Kasumi-1 (cell line): ENCODE data around the gene TMTC1.

Experiments
- DNase-seq, 2 experiments: peaks; one replicate each; lab custom pipeline; 2025; lab: John Stamatoyannopoulos, UW

TMTC1 gene

DNA sequence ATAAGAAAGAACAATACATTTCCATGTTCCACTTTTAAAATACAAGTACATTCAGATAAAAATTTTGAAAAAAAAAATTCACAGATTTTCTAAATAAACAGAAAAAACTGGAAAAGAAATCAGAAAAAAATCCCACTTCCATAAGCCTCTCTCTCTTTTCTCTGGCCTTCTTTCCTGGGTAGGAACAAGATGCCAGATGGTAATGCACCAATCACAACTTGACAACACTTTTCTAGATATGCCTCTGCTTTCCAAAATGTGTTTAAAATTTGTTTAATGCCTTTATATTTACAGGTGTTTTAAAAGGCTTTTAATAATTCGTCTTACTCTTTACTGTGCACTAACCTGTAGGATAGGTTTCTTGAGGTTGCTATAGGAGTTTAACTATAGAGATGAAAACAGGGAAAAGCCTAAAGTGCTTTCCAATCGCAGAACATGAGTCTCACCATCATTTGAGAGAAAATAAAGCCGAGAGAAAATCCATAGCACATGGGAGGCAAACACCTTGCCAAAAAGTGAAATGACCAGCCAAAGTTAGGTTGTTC lies 74.2 kb downstream of the TMTC1 start:
- no peak for DNase-seq

DNA sequence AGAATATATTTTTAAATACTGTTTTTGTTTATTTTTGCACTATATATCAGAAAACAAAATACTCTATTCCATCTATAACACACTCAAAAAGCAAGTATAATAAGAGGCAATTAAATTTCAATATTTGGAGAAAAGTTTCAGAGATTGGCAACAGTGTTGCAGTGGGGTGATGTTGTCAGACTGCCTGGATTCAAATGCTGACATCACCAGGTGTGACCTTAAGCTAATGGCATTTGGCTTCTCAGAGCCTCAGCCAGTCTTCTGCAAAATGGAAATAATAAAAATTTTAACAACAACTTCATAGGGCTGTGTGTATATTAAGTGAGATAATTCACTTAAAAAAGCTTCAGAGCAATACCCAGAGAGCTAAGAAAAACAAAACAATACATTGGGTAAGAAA lies 74.7 kb downstream of the TMTC1 start:
- DNase-seq, result no peak

DNA sequence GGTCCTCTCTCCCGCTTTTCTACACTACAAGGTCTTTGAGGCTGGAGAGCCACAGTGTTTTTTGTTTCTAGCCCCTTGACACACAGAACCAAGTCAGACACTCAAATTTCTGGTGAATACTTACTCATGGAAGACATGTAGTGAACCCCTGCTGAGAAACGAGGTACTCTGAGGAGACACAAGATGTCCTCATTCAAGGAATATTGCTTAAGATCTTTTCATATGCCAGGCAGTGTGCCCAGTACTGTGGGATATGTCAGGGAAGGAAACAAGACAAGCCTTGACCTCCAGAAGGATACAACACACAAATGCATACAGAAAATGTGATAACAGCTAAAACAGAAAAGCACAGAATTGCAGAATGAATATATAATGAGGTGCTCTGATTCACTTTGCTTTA lies 75.9 kb downstream of the TMTC1 start:
- no peak for DNase-seq

DNA sequence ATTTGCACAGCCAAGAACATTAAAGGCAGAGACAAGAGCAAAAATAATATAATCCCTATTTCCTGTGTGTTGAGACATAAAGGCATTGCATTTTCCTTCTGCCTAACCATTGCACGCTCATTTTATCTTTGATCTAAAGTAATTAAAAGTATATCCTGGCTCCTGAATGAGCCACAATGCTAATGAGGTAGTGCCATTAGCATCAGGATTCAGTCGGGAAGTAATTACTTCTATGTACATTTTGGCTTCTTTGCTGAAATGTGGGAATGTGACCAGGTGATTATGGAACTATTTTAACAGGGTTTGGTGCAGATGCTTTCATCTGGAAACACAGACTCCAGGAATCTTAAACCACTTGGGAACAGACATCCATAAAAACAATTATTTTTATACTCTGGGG lies 77.4 kb downstream of the TMTC1 start:
- no peak for DNase-seq

DNA sequence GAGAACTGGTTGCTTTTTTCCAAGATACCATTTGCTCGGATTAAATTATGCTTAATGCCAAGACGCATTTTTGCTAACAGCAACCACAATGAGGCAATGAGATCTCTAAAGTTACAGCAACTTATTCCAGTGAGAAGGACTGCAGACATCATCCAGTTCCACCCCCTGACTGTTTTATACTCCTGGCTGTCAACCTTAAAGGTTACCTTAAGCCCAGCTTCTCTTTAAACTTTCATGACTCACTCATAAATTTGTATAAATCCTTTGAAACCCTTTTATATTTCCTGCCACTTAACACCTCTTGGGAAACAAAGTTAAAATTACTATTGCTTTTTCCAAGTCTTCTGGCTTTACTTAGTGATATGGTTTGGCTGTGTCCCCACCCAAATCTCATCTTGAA lies 80.2 kb downstream of the TMTC1 start:
- DNase-seq, result no peak

GRCh38 chr12:29702972-29703371 lies 80.8 kb downstream of the TMTC1 start:
- DNase-seq, result no peak

DNA sequence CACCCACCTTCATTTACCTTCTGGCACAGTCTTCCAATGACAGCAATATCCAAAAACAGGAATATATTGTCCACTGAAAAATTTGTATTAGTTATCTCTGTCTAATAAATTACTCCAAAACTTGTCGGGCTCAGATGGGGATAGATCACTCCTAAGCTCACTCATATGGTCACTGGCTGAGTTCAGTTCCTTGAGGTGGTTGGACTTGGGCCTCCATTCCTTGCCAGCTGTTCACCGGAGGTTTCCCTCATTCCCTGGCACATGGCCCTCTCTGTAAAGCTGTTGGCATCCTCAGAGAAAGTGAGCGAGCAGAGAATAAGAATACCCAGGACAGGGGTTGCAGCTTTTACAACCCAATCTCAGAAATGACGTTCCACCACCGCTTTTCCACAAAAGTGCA lies 81.5 kb downstream of the TMTC1 start:
- DNase-seq, result no peak

- no peak for DNase-seq
Measured at GRCh38 chr12:29700761-29701481, 82.8 kb downstream of the TMTC1 start.

GRCh38 chr12:29698756-29699155 lies 85.0 kb downstream of the TMTC1 start:
- DNase-seq, result no peak

- no peak for DNase-seq
Measured at GRCh38 chr12:29695800-29696199, 87.9 kb downstream of the TMTC1 start.

GRCh38 chr12:29695026-29695425 lies 88.7 kb downstream of the TMTC1 start:
- no peak for DNase-seq

GRCh38 chr12:29694002-29694401 lies 89.7 kb downstream of the TMTC1 start:
- no peak for DNase-seq

DNA sequence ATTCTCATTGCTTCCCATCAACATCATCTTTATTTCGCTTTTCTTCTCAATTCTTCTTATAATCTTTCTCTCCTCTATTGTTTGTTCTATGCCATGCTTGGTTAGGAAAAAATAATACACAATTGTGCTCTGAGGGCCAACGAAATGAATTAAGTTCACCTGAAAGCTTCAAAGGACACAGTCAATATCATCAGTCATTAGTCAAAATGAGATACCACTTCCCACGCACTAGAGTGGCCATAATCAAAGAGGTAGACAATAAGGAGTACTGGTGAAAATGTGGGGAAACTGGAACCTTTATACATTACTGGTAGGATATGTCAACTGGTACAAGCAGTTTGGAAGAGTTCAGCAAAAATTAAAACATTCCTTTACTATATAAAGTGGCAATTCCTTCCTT lies 91.5 kb downstream of the TMTC1 start:
- no peak for DNase-seq

DNA sequence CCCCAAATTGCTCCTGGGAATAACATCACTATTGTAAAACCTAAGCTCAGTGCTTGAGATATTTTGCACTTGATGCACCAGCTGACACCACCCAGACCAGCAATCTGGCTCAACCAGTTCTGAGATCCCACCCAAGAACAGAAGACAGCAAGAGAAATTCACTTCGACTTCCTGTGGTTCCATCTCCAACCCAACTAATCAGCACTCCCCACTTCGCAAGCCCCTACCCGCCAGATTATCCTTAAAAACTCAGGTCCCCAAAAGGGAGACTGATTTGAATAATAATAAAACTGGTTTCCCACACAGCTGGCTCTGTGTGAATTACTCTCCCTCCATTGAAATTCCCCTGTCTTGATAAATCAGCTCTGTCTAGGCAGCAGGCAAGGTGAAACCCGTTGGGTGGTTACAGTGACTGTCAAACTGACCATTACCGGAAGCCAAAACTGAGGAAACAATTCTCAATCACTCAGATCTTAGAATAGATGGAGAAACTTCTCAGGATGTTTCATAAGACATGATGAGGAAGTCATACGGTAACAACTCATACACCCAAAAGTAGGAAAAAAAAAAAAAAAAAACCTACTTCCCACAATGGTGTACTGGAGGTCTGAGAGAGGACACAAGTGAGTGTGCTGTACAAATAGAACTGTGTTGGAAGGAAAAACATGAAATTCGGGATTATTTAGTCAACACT lies 92.4 kb downstream of the TMTC1 start:
- peak; percentile 9 to 28 for DNase-seq

DNA sequence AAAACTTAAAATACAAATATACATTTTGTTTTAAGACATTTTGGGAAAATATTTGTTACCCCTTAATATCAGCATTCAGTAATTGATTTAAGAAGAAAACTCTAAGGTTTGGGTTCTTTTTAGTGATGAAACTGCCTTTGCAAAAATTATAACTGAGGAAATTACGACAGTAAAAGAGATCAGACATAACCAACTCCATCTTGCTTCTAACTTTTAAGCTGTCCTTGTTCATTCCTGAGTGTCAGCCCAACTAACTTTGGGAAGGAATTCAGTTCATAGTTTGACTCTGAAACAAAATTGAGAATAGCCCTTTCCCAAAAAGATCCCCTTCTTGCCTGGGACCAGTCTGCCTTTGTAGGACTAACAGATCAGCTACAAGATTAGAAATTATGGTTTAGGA lies 93.0 kb downstream of the TMTC1 start:
- no peak for DNase-seq

GRCh38 chr12:29688914-29689313 lies 94.8 kb downstream of the TMTC1 start:
- no peak for DNase-seq

GRCh38 chr12:29682088-29682487 lies 101.7 kb downstream of the TMTC1 start:
- DNase-seq, result no peak

- no peak for DNase-seq
Measured at GRCh38 chr12:29681370-29681769, 102.4 kb downstream of the TMTC1 start.

GRCh38 chr12:29676676-29677075 lies 107.1 kb downstream of the TMTC1 start:
- no peak for DNase-seq

DNA sequence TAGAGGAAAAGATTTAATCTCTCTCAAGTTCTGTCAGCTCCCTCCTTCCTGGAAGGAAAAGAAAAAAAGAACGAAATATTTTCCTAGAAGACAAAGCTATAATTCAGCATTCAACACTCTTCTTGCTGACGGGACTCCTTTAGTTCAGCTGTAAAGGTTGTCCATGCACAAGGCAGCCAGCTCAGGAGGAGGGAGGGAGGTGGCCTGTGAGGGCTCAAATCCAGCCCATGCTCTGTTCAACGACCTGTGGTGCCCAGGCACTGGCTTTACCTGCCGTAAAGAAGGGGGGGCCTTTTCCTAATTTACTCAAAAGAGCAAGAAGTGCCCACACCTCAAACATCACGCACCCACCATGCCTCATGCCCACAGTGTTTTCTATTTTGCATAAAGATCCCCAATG lies 109.3 kb downstream of the TMTC1 start:
- no peak for DNase-seq

DNA sequence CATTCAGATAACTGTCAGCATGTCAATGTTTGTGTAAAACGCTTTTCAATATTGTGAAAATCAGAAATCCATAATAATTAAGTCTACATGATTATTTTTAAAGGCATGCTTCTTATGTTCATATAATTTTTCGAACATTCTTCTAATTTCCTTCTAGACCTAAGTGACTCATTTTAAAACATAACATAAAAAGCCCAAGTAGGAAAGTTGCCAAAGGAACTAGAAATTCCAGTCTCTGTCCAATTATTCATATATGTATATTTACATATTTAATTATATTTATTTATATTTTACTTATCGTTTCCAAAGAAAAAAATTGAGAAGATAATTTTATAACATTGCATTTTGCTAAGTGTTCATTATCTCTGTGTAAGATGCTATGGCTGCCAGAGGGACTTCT lies 110.4 kb downstream of the TMTC1 start:
- no peak for DNase-seq

DNA sequence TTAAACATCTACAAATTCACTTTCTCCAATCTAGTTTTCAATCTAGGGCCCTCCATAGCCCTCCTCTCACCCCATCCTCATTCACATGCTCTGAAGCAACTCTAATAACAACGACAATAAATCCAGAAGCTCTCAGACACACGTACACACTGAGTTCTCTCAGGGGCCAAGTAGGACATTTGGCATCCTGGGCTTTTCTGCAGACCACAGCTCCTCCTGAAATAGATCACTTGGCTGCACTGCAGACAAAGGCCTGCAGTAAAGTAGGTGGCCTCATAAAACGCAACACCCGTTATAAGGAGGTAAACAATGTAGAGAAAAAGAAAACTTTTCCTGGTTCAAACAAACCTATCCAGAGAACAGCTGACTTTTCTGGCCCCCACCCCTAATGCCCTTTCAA lies 111.2 kb downstream of the TMTC1 start:
- DNase-seq, result no peak

DNA sequence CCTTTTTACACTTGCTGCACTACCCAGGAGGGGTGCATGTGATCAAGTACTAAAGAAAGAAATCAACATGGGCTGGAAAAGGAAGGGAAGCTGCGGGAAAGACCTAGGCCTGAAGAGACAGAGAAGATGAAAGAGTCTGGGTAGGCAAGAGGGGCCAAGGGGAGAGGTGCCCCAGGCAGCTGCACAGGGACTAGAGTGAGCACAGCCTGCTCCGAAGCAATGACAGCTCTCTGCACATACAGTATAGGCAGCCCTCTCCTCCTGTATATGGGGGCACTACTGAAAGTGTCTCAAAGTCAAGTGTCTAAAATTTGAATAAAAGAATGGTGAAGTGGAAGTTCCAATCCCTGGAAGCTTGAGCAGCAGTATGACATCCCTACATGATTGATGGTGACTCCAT lies 112.0 kb downstream of the TMTC1 start:
- no peak for DNase-seq

DNA sequence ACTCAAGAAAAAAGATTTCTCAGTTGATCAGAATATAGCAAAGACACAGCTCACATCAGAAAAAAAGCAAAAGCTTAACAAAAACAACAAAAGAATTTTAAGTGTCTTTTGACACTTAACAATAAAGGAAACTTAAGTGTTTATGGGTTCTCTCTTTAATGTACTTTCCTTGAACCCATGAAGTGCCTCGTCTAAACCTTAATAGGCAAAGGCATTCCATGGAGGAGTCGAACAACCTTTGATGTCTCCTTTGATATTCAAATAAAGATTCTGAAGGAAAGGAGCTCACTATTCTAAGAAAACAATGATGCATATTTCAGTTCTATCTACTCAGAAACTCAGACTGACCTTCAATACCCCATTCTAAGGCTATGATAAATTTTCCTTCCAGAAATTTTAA lies 116.7 kb downstream of the TMTC1 start:
- DNase-seq, result no peak
